ENCODE results near the gene BARX1.
"Not testable (repeated sequence)": the region's sequence is repeated elsewhere in the genome, so short reads cannot be mapped to it uniquely, and the experiment has no call there.

BARX1 gene

GRCh38 chr9:93967020-93967803 lies 12.1 kb upstream of the BARX1 start:
- no peak for DNase-seq

GRCh38 chr9:93965830-93966577 lies 10.8 kb upstream of the BARX1 start:
- DNase-seq, result no peak

- DNase-seq, result no peak
Observed at GRCh38 chr9:93964685-93965084, 9.5 kb upstream of the BARX1 start.

- DNase-seq, result no peak
Observed at GRCh38 chr9:93963969-93964368, 8.8 kb upstream of the BARX1 start.

GRCh38 chr9:93963489-93963888 lies 8.3 kb upstream of the BARX1 start:
- DNase-seq, result not testable (repeated sequence)

- DNase-seq, result peak in 50 of 56 donors; percentile 5 to 86 (median 46)
Observed at GRCh38 chr9:93962561-93963440, 7.6 kb upstream of the BARX1 start.

- DNase-seq, result no peak
Observed at GRCh38 chr9:93962017-93962416, 6.9 kb upstream of the BARX1 start.

- no peak for DNase-seq
Observed at GRCh38 chr9:93960971-93961841, 6.1 kb upstream of the BARX1 start.

GRCh38 chr9:93960221-93960970 lies 5.2 kb upstream of the BARX1 start:
- no peak for DNase-seq

- no peak for DNase-seq
Observed at GRCh38 chr9:93959739-93960154, 4.6 kb upstream of the BARX1 start.

- DNase-seq, result no peak
Observed at GRCh38 chr9:93958819-93959682, 3.9 kb upstream of the BARX1 start.

GRCh38 chr9:93958121-93958818 lies 3.1 kb upstream of the BARX1 start:
- DNase-seq, result no peak

GRCh38 chr9:93955981-93956784 lies 1.0 kb upstream of the BARX1 start:
- DNase-seq, result no peak

GRCh38 chr9:93954434-93955061 lies 607 bp downstream of the BARX1 start:
- DNase-seq, result no peak

GRCh38 chr9:93953496-93954433 lies 1.4 kb downstream of the BARX1 start:
- no peak for DNase-seq

All from nucleus accumbens (tissue), 56 donors.